SK-MEL-5 (cell line): ENCODE measurements around the gene C16orf82. TPM values are rescaled to one million over a fixed set of nuclear protein-coding genes. Genes with fewer than 3 reads are reported as not detected.
"Not testable (repeated sequence)": the region's sequence is repeated elsewhere in the genome, so short reads cannot be mapped to it uniquely, and the experiment has no call there.

ENCODE experiments used
- DNase-seq: peaks from one replicate; pipeline ENCODE4 v3.0.0-alpha.2; 2016; ENCODE audit warnings: low read depth, low spot score
- in situ Hi-C: cut with HindIII; loops from 2 replicates; pipeline ENCODE4 v1.10.0; 2016; ENCODE audit warnings: low sequenced_read_pairs, high pct_unique_total_duplicates, low pct_unique_long_range_greater_than_20kb
- total RNA-seq: library from RNA; depleted of rRNA; stranded (reverse); fragments of >200 nt; shearing (Covaris generic); gene quantifications from 2 replicates; pipeline ENCODE4 v1.2.3, GENCODE V29; 2014

The C16orf82 gene
- total RNA-seq, 1 experiment from 2014 or later: not detected

DNA sequence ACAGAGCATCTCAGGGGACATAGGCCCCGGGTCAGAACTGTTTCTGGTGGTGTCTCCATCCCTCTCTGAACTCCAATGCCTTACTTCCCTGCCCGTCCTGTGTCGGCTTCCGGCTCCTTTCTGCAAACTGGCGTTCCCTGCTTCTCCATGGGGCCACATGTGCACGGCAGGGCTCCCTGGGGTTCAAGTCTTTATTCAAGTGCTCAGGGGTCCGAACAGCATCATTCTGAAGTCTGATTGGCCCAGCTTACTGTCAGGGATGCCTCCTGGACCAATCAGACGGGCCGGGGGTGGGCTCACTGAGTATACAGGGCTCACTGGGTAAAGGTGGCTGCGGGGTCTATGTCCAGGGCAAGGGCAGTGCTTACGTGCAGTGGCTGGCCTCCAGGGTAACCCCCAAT, 17.1 kb downstream of the C16orf82 start:
- in situ Hi-C loops: no loop called here
- DNase-seq: peak; percentile 43

DNA sequence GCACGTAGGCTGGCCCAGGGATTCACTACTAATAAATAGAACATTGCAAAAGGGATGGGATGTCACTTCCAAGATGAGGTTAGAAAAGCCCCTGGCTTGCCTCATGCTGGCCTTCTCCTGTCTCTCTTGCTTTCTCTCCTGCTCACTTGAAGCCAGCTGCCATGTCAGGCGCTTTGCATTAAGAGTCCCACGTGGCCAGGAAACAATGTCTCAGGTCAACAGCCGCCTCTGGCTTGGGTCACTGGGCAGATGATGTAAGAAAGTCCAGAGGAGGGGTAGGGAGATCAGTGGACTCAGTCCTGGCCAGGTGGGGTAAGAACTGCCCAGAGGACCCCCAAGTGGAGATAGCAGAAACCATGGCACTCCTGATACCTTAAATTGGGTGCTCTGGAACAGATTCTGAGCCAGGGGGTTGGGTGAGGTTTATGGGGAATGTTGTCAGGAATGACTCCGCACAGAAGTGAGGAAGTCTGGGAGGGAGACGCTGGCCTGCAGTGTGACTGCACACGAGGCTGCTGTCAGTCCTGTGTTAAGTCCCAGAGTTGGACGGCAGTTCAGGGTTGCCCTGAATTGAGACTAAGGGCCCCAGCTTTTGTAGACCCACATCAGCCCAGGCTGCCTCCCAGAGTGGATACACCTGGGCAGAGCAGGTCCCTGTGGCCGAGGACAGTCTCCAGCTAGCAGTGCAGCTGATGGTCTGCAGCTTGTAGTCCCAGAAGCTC, 17.7 kb downstream of the C16orf82 start:
- in situ Hi-C loops: no loop called here
- peak; percentile 24 for DNase-seq

DNA sequence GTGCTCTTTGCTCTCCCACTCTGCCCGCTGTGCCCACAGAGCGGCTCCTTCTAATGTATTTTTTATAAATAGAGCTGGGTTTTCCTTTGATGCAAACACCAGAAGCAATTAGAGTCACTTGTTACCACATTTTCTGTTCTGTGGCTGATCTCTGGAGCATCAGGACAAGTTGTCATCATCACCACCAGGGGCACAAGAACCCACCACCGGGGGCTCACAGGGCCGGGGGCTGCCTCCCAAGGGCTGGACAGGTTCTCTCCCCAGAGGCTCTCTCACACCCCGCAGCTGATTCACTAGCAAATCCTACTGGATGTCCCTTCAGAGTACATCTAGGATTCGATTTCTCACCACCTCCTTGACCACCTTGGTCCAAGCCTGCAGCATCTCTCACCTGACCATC, 18.5 kb downstream of the C16orf82 start:
- in situ Hi-C loops: no loop called here
- DNase-seq: no peak

DNA sequence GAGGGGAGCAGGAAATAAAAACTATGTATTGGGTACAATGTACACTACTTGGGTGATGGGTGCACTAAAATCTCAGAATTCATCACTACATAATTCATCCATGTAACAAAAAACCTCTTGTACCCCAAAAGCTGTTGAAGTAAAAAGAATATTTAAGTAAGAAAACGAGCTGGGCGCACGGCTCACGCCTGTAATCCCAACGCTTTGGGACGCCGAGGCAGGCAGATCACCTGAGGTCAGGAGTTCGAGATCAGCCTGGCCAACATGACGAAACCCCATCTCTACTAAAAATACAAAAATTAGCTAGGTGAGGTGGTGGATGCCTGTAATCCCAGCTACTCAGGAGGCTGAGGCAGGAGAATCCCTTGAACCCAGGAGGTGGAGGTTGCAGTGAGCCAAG, 19.3 kb downstream of the C16orf82 start:
- in situ Hi-C loops, DNase-seq: not testable (repeated sequence)

DNA sequence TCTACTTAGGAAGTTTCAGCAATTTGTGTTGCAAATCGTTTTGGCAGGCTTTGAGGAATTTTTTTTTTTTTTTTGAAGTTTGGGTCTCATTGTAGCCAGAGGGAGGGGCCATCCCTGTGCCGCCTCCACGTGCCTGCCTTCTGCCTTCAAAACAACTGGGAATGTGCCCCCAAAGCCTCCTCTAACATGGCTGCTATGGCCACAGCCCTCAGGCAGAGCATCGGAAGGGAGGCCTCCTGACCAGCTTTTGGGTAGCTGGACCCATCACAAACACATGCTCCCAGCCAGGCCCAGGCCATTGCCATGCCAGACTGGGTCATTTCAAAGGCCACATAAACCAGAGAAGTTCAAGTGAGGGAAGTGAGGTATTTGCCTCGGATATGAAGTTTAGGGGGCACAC, 21.5 kb downstream of the C16orf82 start:
- in situ Hi-C loops: no loop called here

DNA sequence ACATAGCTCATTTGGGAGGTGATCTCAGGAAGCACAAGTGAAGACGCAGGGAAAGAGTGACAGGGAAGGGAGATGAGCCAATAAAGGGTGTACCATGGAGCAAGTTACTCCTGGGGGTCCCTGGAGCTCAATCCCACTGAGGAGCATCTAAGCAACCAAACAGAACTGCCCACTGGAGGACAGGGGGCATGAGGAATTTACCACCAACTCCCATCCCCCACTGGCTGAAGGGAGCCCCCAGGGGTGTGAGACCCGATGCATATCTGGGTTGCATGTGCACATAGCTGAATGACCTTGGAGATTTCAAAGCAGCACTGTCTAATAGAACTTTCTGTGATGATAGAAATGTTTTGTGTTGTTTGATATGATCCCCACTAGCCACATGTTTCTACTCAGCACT, 29.6 kb downstream of the C16orf82 start:
- in situ Hi-C loops: no loop called here
- no peak for DNase-seq

More for the DNA sequence above, 21.5 kb downstream of the C16orf82 start:
- DNase-seq: no peak

- no peak for DNase-seq
- in situ Hi-C loops: no loop called here
Observed at GRCh38 chr16:27097800-27098230, 31.1 kb downstream of the C16orf82 start.

GRCh38 chr16:27098366-27099049, 31.8 kb downstream of the C16orf82 start:
- no peak for DNase-seq
- in situ Hi-C loops: no loop called here

DNA sequence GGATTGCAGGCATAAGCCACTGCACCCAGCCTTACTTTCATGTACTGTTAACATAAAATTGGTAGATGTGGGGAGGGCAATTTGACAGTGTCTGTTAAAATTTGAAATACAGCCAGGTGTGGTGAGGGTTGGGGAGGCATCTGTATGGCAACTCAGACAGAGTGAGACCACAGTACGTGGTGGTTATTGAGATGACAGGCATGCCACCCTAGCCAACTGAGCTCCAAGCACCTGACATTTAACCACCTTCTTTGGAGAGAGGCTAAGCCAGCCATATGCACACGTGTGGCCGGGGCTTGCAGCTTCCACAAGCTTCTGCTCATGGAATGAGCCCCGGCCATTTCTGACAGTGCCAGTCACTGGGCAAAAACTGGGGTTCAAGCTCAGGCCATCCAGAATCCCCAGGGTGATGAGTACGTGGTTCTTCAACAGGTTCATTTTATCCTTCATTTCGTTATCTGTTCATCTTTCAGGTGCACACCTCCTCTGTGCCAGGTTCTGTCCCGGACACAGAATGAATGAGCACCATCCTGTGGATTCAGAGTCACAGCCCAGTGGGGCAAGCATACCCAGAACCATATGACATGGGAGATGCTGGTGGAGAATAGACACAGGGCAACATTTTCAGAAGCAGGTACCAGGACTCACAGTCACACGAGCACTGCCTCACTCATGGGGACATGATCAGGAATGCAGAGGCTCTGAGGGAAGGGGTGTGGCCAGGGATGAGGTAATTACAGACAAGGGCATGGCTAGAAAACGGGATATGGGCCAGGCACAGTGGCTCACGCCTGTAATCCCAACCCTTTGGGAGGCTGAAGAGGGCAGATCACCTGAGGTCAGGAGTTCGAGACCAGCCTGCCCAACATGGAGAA, 36.2 kb downstream of the C16orf82 start:
- DNase-seq: no peak
- in situ Hi-C loops: no loop called here

GRCh38 chr16:27103954-27104353, 37.2 kb downstream of the C16orf82 start:
- in situ Hi-C loops: no loop called here

GRCh38 chr16:27106305-27106704, 39.6 kb downstream of the C16orf82 start:
- in situ Hi-C loops: no loop called here
- no peak for DNase-seq

More at GRCh38 chr16:27103954-27104353, 37.2 kb downstream of the C16orf82 start:
- no peak for DNase-seq

DNA sequence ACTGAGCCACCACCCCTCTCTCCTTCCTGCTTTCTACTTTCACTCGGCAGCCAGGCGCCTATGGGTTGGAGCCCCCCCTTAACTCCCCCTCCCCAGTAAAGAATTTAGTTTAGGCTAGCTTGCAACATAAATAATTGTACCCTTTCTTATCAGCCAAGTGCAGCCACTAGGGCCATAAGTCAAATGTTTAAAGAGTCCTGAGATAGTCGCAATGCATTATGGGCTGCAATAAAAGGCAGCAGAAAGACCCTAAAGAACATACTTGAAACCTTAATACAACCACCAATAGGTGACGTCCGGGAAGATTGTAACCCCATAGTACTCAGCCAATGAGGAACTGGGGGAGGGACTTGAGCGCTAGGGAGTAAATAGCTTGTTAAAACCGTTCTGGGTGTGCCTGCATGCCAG, 40.5 kb downstream of the C16orf82 start:
- in situ Hi-C loops: no loop called here
- peak; percentile 5 for DNase-seq

DNA sequence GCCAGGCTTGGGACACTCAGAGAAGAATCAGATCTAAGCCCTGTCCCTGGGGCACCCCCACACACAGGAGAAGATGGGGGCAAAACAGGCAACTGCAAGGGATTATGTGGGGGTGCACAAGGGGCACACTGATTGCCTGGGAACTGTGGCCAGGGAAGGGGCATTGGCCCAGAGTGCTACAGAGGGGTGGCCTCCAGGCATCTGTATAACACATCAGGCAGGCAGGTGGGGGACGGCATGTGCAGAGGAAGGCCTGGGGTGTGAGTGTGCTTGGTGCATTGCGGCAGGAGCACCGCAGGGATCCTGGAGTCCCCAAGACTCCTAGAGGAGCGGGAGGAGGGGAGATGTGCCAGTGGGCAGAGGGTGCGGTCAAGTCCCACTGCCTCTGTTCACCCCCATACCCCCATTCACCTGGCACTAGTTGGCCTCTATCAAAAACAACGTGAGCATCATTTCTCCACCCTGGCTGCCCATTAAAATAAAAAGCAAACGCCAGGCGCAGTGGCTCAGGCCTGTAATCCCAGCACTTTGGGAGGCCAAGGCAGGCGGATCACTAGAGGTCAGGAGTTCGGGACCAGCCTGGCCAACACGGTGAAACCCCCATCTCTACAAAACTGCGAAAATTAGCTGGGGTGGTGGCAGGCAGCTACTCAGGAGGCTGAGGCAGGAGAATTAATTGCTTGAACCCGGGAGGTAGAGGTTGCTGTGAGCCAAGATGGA, 41.5 kb downstream of the C16orf82 start:
- in situ Hi-C loops: no loop called here
- no peak for DNase-seq

DNA sequence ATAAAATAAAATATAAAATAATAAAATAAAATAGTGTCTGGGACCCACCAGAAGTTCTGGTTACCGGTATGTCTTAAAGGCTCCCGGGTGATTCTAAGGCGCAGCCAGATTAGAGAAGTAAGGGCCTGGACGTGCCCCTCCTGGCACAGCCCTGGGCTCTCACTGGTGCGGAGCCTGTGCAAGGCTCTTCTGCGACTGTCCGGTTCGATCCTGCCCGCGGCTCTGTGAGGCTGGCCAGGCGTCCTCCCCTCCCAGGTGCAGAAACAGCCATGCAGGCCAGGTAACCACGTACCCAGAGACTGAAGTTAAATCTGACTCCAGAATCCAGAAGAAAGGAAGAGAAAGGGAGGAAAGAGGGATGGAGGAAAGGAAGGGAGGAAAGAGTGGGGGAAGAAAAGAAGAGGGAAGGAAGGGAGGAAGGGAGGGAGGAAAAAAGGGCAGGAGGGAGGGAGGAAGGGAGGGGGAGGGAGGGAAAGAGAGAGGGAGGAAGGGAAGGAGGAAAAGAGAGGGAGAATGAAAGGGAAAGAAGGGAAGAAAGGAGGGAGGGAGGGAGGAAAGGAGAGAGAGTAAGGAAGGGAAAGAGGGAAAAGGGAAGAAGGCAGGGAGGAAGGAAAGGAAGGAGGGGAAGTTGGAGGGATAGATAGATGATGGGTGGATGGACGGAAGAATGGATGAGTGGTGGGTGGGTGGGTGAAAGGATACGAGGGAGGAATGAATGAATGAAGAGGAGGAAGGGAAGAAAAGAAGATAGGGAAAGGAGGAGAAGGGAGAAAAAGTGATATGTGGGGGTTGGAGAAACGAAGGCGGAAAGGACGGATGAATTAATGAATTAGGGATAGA, 42.3 kb downstream of the C16orf82 start:
- no peak for DNase-seq
- in situ Hi-C loops: no loop called here

DNA sequence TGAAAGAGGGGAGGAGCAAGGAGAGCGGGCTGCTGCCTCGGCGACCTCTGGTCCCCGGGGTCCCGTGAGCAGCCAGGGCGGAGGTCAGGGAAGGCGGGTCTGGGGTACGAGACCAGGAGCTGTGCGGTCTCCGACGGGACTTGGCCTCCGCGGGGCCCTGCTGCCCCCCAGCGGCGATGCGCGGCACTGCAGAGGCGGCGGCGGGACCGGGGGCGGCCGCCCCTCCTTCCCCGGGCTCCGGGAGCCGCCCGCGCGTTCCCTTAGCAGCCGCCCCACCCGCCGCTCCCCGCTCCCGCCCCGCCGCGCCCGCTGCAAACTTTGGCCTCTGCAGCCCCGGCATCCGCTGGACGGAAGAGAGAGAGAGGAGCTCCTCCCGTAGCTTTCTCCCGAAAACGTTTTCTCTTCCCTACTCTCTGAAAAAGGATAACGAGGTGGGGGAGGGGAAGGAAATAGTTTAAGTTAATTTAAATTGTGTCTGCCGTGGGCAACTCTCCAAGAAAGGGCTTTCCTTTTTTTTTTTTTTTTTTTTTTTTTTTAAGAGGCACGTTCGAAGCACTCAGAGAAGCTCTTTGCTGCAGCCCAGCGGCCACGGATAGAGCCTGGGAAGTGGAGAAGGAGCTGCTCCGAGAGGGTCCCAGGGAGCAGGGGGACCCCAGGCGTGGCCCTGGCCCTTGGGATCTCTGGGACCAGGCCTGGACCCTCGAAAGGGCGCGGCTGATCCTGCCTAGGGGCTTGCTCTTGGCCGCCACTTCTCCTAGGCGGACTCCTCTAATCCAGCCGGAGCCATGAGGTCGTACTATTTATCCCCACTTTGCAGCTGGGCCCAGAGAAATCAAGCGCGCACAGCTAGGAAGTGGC, 43.2 kb downstream of the C16orf82 start:
- DNase-seq: peak; percentile 44
- in situ Hi-C loops: no loop called here

DNA sequence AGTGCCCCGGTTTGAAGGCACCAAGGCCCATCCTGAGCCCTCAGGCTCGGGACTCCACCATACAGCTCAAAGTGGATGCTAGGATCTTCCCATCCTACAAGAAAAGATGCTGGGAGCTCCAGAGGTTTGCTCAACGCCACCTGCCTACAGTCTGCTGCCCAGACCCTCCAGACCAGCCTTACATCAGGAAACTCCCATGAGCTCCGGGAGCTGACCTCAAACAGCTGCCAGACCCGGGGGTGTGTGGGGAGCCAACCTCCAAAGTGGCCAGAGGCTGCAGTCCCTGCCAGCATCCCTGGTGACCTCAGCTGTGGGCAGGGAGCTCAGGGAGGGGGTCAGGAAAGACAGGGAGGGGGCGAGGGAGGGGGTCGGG, 43.8 kb downstream of the C16orf82 start:
- DNase-seq: no peak
- in situ Hi-C loops: no loop called here
